Subcutaneous abdominal adipose tissue (tissue), 5 donors: Measurements from ENCODE around the gene CTDSP2.
A peak's percentile ranks its signal among the peaks of the same experiment; 100 is the strongest.
"Not testable (repeated sequence)": the region's sequence is repeated elsewhere in the genome, so short reads cannot be mapped to it uniquely, and the experiment has no call there.

Source experiments
- H3K27ac ChIP-seq: one replicate; pipeline ENCODE4 v1.7.0; 2013; ENCODE audit warnings: low read depth, mild to moderate bottlenecking, inconsistent platforms, low read length, moderate library complexity
- H3K27me3 ChIP-seq, 5 donors: one replicate each; pipeline ENCODE4 v1.7.0; 2013; ENCODE audit warnings: low read length in 5 of 5, inconsistent platforms in 1 of 5; ENCODE audit not compliant: control insufficient read depth in 5 of 5, insufficient read depth in 4 of 5
- H3K36me3 ChIP-seq, 5 donors: one replicate each; pipeline ENCODE4 v1.7.0; 2013; ENCODE audit warnings: low read length in 5 of 5; ENCODE audit not compliant: control insufficient read depth in 5 of 5, insufficient read depth in 5 of 5
- H3K4me1 ChIP-seq, 5 donors: one replicate each; pipeline ENCODE4 v1.7.0; 2013; ENCODE audit warnings: low read length in 5 of 5, mild to moderate bottlenecking in 3 of 5, moderate library complexity in 1 of 5; ENCODE audit not compliant: control insufficient read depth in 5 of 5, insufficient read depth in 5 of 5
- H3K4me3 ChIP-seq, 5 donors: one replicate each; pipeline ENCODE4 v1.7.0; 2013; ENCODE audit warnings: low read length in 5 of 5, low read depth in 1 of 5
- H3K9ac ChIP-seq, 5 donors: one replicate each; pipeline ENCODE4 v1.7.0; 2013; ENCODE audit warnings: low read length in 5 of 5, mild to moderate bottlenecking in 4 of 5, moderate library complexity in 3 of 5
- H3K9me3 ChIP-seq, 5 donors: one replicate each; pipeline ENCODE4 v1.7.0; 2013; ENCODE audit warnings: low read length in 5 of 5; ENCODE audit not compliant: control insufficient read depth in 5 of 5
- donor health status: healthy.
- donor health status: healthy.
- donor health status: healthy.
- donor health status: healthy.
- donor health status: healthy.

CTDSP2 gene

DNA sequence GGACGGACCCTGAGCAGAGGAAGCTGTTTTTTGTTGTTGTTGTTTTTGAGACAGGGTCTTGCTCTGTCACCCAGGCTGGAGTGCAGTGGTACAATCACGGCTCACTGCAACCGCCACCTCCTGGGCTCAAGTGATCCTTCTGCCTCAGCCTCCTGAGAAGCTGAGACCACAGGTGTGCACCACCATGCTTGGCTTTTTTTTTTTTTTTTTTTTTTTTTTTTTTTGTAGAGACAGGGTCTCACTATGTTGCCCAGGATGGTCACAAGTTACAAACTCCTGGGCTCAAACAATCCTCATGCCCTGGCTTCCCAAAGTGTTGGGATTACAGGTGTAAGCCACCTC, 28.6 kb downstream of the CTDSP2 start:
- H3K36me3 ChIP-seq, result peaks cover 0 to 48% (median 29%) of the 10 kb centered on the region in 5 donors
- not testable (repeated sequence) for H3K4me3 ChIP-seq, H3K27me3 ChIP-seq, H3K9me3 ChIP-seq
- H3K27ac ChIP-seq, result peak overlapping the region; percentile 80
- peak overlapping the region in 1 of 5 donors; percentile 51 for H3K9ac ChIP-seq
- H3K4me1 ChIP-seq, result peaks cover 27 to 57% (median 50%) of the 10 kb centered on the region in 5 donors

DNA sequence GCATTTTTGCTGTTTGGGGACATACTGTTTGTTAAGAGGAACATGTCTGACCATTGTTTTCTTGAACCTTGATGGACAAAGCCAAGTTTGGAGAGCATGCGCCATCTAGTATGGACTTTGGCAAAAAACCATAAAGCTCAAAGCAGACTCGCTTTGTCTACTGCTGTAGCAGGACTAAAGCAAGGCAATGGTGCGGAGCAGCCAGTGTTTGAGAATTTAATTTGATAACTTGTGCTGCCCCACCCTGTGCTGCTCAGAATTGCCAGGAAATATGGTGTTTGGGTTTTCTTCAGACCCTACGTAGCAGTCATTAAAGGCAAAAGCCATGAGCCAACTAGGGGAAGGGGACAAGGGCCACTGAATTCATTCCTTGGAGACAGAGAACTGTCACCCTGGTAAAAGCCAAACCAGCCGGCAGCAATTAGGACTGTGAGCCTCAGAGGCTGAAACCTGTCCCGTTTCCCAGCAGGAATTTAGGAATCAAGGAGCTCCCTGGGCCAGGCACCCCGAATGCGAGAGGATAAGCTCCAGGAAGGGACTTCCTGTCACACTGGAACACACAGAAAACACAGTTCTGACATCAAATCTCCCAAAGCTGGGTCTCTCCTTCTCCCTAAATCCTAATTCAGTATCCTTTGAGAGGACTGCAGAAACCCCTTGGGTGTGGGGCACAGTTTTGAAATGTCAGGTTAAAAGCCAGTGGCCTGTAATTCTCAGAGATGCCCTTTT, 29.1 kb downstream of the CTDSP2 start:
- peak overlapping the region; percentile 80 for H3K27ac ChIP-seq

GRCh38 chr12:57816855-57817151, 29.7 kb downstream of the CTDSP2 start:
- Histone ChIP-seq H3K27me3 (no peaks in the 10 kb centered on the region), H3K27ac (peak overlapping the region; percentile 80), H3K36me3 (peaks cover 0 to 47% (median 25%) of the 10 kb centered on the region in 5 donors), H3K4me1 (peaks cover 20 to 46% (median 40%) of the 10 kb centered on the region in 5 donors), H3K9me3 (no peaks in the 10 kb centered on the region), H3K4me3 (no peak overlapping the region), H3K9ac (peak overlapping the region in 2 of 5 donors; percentile 39 to 58)

More for the DNA sequence above, 29.1 kb downstream of the CTDSP2 start:
- Histone ChIP-seq H3K4me1 (peaks cover 21 to 51% (median 45%) of the 10 kb centered on the region in 5 donors), H3K9me3 (no peaks in the 10 kb centered on the region), H3K9ac (peak overlapping the region in 4 of 5 donors; percentile 39 to 58 (median 52)), H3K27me3 (no peaks in the 10 kb centered on the region), H3K4me3 (peak overlapping the region in 3 of 5 donors; percentile 24 to 37 (median 33)), H3K36me3 (peaks cover 0 to 48% (median 29%) of the 10 kb centered on the region in 5 donors)

- Histone ChIP-seq H3K9ac (peak overlapping the region in 2 of 5 donors; percentile 39 to 58), H3K4me3 (no peak overlapping the region), H3K36me3 (peaks cover 0 to 47% (median 24%) of the 10 kb centered on the region in 5 donors), H3K27me3 (no peaks in the 10 kb centered on the region), H3K4me1 (peaks cover 20 to 46% (median 40%) of the 10 kb centered on the region in 5 donors), H3K27ac (peak overlapping the region; percentile 80), H3K9me3 (no peaks in the 10 kb centered on the region)
Measured at GRCh38 chr12:57816001-57816854, 30.3 kb downstream of the CTDSP2 start.

DNA sequence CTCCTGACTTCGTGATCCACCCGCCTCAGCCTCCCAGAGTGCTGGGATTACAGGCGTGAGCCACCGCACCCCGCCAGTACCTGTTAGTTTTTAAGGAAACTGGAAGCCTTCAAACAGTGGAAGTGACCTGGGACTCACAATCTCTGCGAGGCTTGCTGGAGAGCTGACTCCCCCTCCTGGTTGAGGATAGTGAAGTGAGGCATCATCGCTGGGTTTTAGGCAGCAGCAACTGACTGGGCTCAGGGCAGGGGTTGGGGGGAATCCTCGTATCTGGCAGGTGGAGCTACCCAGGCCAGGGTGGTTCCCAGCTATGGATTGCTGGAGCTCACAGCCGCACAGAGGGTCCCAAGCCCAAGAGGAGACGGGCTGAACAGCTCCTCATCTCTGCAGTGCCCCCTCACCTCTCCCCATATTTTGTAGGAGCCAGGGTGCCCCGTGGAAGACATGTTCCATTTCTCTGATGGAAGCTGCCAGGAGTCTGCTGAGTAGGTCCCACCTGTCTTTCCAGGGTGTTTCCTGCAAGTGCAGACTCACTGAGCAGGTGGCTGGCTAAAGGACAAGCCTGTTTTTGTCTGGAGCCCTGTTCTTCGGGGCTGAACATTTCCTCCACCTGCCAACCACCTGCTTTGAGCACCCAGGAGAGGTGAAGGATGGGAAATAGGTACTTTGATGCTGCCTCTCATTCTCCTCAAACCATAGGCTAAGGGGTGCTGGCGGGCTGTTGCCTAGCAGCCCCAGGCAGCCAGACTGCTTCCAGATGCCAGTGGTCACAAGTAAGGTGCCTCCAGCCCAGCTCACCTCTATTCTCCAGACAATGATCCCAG, 31.1 kb downstream of the CTDSP2 start:
- H3K9me3 ChIP-seq, result no peaks in the 10 kb centered on the region
- peaks cover 0 to 47% (median 26%) of the 10 kb centered on the region in 5 donors for H3K36me3 ChIP-seq
- no peak overlapping the region for H3K9ac ChIP-seq
- no peaks in the 10 kb centered on the region for H3K27me3 ChIP-seq
- peaks cover 20 to 46% (median 40%) of the 10 kb centered on the region in 5 donors for H3K4me1 ChIP-seq
- no peak overlapping the region for H3K27ac ChIP-seq
- no peak overlapping the region for H3K4me3 ChIP-seq

DNA sequence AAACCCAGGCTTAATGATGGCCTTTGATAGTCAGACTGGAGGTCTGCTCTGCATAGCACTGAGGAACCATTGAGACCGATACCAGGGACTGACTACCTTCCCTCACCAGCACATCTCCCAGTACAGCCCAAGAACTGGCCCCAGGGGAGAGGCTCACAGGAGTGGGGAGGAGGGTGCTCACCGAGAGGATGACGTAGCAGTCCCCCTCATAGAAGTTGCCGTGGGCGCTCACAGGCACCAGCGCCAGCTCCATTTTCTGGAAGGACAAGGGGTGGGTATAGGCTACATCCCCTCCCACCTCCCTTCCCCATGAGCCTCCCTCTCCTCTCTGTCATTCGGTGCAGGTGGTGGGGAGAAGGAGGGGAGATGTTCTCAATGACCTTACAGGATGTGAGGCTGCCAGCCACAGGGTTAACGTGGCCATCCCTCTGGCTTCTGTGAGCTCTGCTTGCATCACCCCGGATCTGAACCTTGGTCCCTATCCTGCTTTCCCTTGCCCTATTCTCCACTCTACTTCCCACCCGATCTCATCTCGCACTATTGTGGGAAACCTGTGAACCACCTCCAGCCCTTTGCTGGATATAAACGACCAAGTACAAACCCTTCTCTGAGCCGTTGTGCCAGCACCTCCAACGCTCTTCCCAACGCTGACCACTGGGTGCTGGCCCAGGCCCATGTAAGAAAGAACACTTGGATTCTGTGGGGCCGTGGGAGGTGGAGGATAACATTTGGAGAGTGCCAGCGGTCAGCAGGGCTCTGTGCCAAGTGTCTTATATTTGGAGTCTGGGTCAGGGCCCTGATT, 32.4 kb downstream of the CTDSP2 start:
- H3K9me3 ChIP-seq, result no peaks in the 10 kb centered on the region
- peaks cover 3 to 50% (median 36%) of the 10 kb centered on the region in 5 donors for H3K36me3 ChIP-seq
- H3K9ac ChIP-seq, result no peak overlapping the region
- no peak overlapping the region for H3K27ac ChIP-seq
- peaks cover 20 to 46% (median 40%) of the 10 kb centered on the region in 5 donors for H3K4me1 ChIP-seq
- H3K4me3 ChIP-seq, result peak overlapping the region in 1 of 5 donors; percentile 19
- no peaks in the 10 kb centered on the region for H3K27me3 ChIP-seq

GRCh38 chr12:57813111-57813970, 33.2 kb downstream of the CTDSP2 start:
- Histone ChIP-seq H3K9me3 (no peaks in the 10 kb centered on the region), H3K4me3 (no peak overlapping the region), H3K27me3 (no peaks in the 10 kb centered on the region), H3K36me3 (peaks cover 6 to 50% (median 41%) of the 10 kb centered on the region in 5 donors), H3K27ac (no peak overlapping the region), H3K4me1 (peaks cover 18 to 40% (median 37%) of the 10 kb centered on the region in 5 donors), H3K9ac (no peak overlapping the region)

DNA sequence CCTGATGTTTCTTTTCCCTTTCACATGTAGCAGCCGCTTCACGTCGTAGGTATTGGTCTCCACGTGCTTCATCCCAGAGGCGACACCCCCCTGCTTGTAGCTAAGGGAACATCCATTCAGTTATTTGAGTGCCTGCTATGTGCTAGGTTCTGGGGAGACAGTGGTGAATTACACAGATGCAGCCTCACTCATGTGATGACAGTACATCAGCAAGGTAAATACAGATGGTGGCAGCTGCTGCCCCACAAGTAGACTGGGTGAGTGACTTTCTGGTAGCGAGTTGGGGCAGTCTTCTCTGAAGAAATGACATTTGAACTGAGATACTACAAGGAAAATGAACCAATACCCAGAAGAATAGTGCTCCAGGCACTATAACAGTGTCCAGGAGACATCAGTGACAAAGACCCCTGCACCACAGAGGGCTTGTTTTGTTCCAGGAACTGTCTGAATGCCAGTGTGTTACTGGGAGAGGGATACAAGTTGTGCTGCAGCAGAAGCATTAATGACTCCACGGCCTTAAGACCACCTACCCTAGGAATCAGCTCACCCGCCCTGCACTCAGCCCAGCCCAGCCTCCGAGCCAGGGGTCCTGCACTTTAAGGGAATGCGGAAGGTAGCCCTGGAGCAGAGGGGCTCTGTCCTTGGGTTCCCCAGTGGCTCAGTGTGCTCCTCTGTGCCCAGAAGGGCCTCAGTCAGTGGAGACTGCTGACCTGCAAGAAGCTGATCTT, 35.3 kb downstream of the CTDSP2 start:
- H3K9me3 ChIP-seq, result no peaks in the 10 kb centered on the region
- H3K9ac ChIP-seq, result no peak overlapping the region
- H3K27me3 ChIP-seq, result no peaks in the 10 kb centered on the region
- peaks cover 6 to 21% (median 19%) of the 10 kb centered on the region in 5 donors for H3K4me1 ChIP-seq
- H3K36me3 ChIP-seq, result peaks cover 12 to 71% (median 63%) of the 10 kb centered on the region in 5 donors
- H3K27ac ChIP-seq, result no peak overlapping the region
- H3K4me3 ChIP-seq, result no peak overlapping the region
